GM21723 (cell line): Measurements from ENCODE around the gene CSNK1E.

Experiments
- ATAC-seq: cut with Tn5 transposase; IDR thresholded peaks from one replicate; pipeline ENCODE4 v1.9.1; 2021; ENCODE audit warnings: mild to moderate bottlenecking, moderate library complexity; ENCODE audit not compliant: unreplicated experiment

The CSNK1E gene

GRCh38 chr22:38250643-38251340, 66.4 kb downstream of the CSNK1E start:
- no peak for ATAC-seq

GRCh38 chr22:38249803-38250642, 67.2 kb downstream of the CSNK1E start:
- no peak for ATAC-seq

GRCh38 chr22:38249301-38249700, 67.9 kb downstream of the CSNK1E start:
- ATAC-seq, result no peak

GRCh38 chr22:38248280-38248679, 69.0 kb downstream of the CSNK1E start:
- no peak for ATAC-seq

- ATAC-seq, result no peak
Observed at GRCh38 chr22:38247713-38248112, 69.5 kb downstream of the CSNK1E start.

- ATAC-seq, result no peak
Observed at GRCh38 chr22:38246692-38247091, 70.5 kb downstream of the CSNK1E start.

GRCh38 chr22:38246046-38246658, 71.1 kb downstream of the CSNK1E start:
- no peak for ATAC-seq

GRCh38 chr22:38244106-38244505, 73.1 kb downstream of the CSNK1E start:
- ATAC-seq, result no peak

- ATAC-seq, result no peak
Observed at GRCh38 chr22:38243007-38243765, 74.0 kb downstream of the CSNK1E start.

GRCh38 chr22:38240734-38241252, 76.4 kb downstream of the CSNK1E start:
- ATAC-seq, result no peak
